GM23338 (cell line): ENCODE data around the gene EGFL6. TPM values are rescaled to one million over a fixed set of nuclear protein-coding genes. Genes with fewer than 3 reads are reported as not detected.

Experiments used
- ATAC-seq: fragments of 200-7000 bp; cut with Tn5 transposase; 3 replicates; pipeline ENCODE4 v1.9.1; 2020
- DNase-seq: peaks from one replicate; pipeline ENCODE4 v3.0.0-alpha.2; 2015; ENCODE audit warnings: low spot score
- H2AFZ ChIP-seq: fragments of 200-600 bp; sonication (generic); 2 replicates; pipeline ENCODE4 v1.8.0; 2016; ENCODE audit warnings: antibody characterized with exemption, mild to moderate bottlenecking, moderate library complexity
- H3F3A ChIP-seq: fragments of 200-600 bp; sonication (generic); replicated peaks from 2 replicates; pipeline ENCODE4 v1.8.0; 2017; ENCODE audit warnings: antibody characterized with exemption, mixed run types, low read depth
- H3K27ac ChIP-seq: fragments of 200-600 bp; sonication (generic); 2 replicates; pipeline ENCODE4 v1.6.1; 2016; ENCODE audit warnings: low read depth
- H3K27me3 ChIP-seq: fragments of 200-600 bp; sonication (generic); 2 replicates; pipeline ENCODE4 v1.8.0; 2016; ENCODE audit warnings: mild to moderate bottlenecking, mixed run types, moderate library complexity; ENCODE audit not compliant: insufficient read depth
- H3K36me3 ChIP-seq: fragments of 200-600 bp; sonication (generic); 2 replicates; pipeline ENCODE4 v1.8.0; 2016; ENCODE audit warnings: mild to moderate bottlenecking; ENCODE audit not compliant: insufficient read depth
- H3K4me1 ChIP-seq: fragments of 200-600 bp; sonication (generic); 2 replicates; pipeline ENCODE4 v1.8.0; 2016; ENCODE audit warnings: mild to moderate bottlenecking, moderate library complexity; ENCODE audit not compliant: insufficient read depth
- H3K4me2 ChIP-seq: fragments of 200-600 bp; sonication (generic); 2 replicates; pipeline ENCODE4 v1.7.1; 2017; ENCODE audit warnings: mixed run types
- H3K4me3 ChIP-seq: fragments of 200-600 bp; sonication (generic); 2 replicates; pipeline ENCODE4 v1.6.1; 2016; ENCODE audit warnings: mixed run types
- H3K79me2 ChIP-seq: fragments of 200-600 bp; sonication (generic); replicated peaks from 2 replicates; pipeline ENCODE4 v1.8.0; 2017; ENCODE audit warnings: mild to moderate bottlenecking; ENCODE audit not compliant: insufficient read depth
- H3K9me2 ChIP-seq: fragments of 200-600 bp; sonication (generic); 2 replicates; pipeline ENCODE4 v1.8.0; 2017; ENCODE audit not compliant: insufficient read depth
- H4K20me1 ChIP-seq: fragments of 200-600 bp; sonication (generic); replicated peaks from 2 replicates; pipeline ENCODE4 v1.8.0; 2017; ENCODE audit warnings: mild to moderate bottlenecking; ENCODE audit not compliant: insufficient read depth
- H3K27ac Mint-ChIP-seq: 2 replicates; pipeline ENCODE4 v1.8.0; 2020; ENCODE audit warnings: inconsistent platforms, mild to moderate bottlenecking, moderate library complexity, mixed read lengths
- H3K27me3 Mint-ChIP-seq: 3 replicates; pipeline ENCODE4 v1.8.0; 2022; ENCODE audit warnings: low read depth, mild to moderate bottlenecking, moderate library complexity, mixed read lengths, inconsistent platforms; ENCODE audit not compliant: insufficient read depth, poor library complexity
- H3K36me3 Mint-ChIP-seq: 3 replicates; pipeline ENCODE4 v1.8.0; 2021; ENCODE audit warnings: low read depth, mild to moderate bottlenecking, inconsistent platforms, moderate library complexity, mixed read lengths
- H3K4me1 Mint-ChIP-seq: 3 replicates; pipeline ENCODE4 v1.8.0; 2020; ENCODE audit warnings: mild to moderate bottlenecking, inconsistent platforms, mixed read lengths
- H3K4me3 Mint-ChIP-seq: 3 replicates; pipeline ENCODE4 v1.8.0; 2021; ENCODE audit warnings: moderate library complexity, mild to moderate bottlenecking, inconsistent platforms, mixed read lengths
- H3K9me3 Mint-ChIP-seq: 3 replicates; pipeline ENCODE4 v1.8.0; 2020; ENCODE audit warnings: moderate library complexity, mild to moderate bottlenecking, inconsistent platforms, mixed read lengths
- CREB1 ChIP-seq: fragments of 250-450 bp; sonication (Bioruptor Pico); IDR thresholded peaks from 2 replicates; pipeline ENCODE4 v1.5.0; 2020; ENCODE audit warnings: low read depth, mild to moderate bottlenecking, moderate library complexity
- EZH2 ChIP-seq: fragments of 200-600 bp; sonication (generic); IDR thresholded peaks from one replicate; pipeline ENCODE4 v1.8.0; 2017; ENCODE audit warnings: antibody characterized with exemption, mild to moderate bottlenecking, low read depth; ENCODE audit not compliant: unreplicated experiment
- EZH2phosphoT487 ChIP-seq: fragments of 200-600 bp; sonication (generic); IDR thresholded peaks from one replicate; pipeline ENCODE4 v1.8.1; 2018; ENCODE audit warnings: antibody characterized with exemption; ENCODE audit not compliant: unreplicated experiment
- JUNB ChIP-seq: IDR thresholded peaks from one replicate; pipeline ENCODE4 v1.6.1; 2016; ENCODE audit warnings: antibody characterized with exemption; ENCODE audit not compliant: unreplicated experiment
- NANOG ChIP-seq: IDR thresholded peaks from 2 replicates; pipeline ENCODE4 v1.6.1; 2016; ENCODE audit warnings: antibody characterized with exemption, borderline replicate concordance
- POLR2AphosphoS5 ChIP-seq: IDR thresholded peaks from 2 replicates; pipeline ENCODE4 v1.6.1; 2016; ENCODE audit warnings: antibody characterized with exemption, low read depth
- STAT1 ChIP-seq: IDR thresholded peaks from one replicate; pipeline ENCODE4 v1.6.1; 2016; ENCODE audit warnings: antibody characterized with exemption; ENCODE audit not compliant: unreplicated experiment
- ZNF114 ChIP-seq: fragments of 250-450 bp; sonication (Bioruptor Pico); IDR thresholded peaks from 2 replicates; pipeline ENCODE4 v1.5.0; 2020; ENCODE audit warnings: mild to moderate bottlenecking, moderate library complexity
- ZNF331 ChIP-seq: fragments of 250-450 bp; sonication (Bioruptor Pico); IDR thresholded peaks from 2 replicates; pipeline ENCODE4 v1.5.0; 2020; ENCODE audit warnings: low read depth, mild to moderate bottlenecking, moderate library complexity
- ZNF462 ChIP-seq: fragments of 250-450 bp; sonication (Bioruptor Pico); IDR thresholded peaks from 2 replicates; pipeline ENCODE4 v1.5.0; 2020; ENCODE audit warnings: mild to moderate bottlenecking, moderate library complexity
- polyA plus RNA-seq: library from polyadenylated mRNA; unstranded; fragments of >200 nt; fragmentation: Nextera tagmentation; extraction: Ambion mirVana; gene quantifications from 2 replicates; pipeline ENCODE4 v1.2.1, GENCODE V29; 2016
- total RNA-seq: library from RNA; depleted of rRNA; stranded (reverse); fragments of >200 nt; shearing (Covaris generic); gene quantifications from 2 replicates; pipeline ENCODE4 v1.2.3, GENCODE V29; 2014
- TF ChIP-seq, protein P1 (sequence below), 2 experiments: fragments of 200-600 bp in 1 of 2; sonication (generic) in 1 of 2; conservative IDR thresholded peaks; 2 replicates each; pipeline versions ENCODE4 v1.5.1 to v1.6.1; 2016 to 2017; ENCODE audit warnings: antibody characterized with exemption in 2 of 2, low read depth in 2 of 2, mild to moderate bottlenecking in 2 of 2, moderate library complexity in 1 of 2
- TF ChIP-seq, protein P2 (sequence below): IDR thresholded peaks from 2 replicates; pipeline ENCODE4 v1.6.1; 2016; ENCODE audit warnings: antibody characterized with exemption

Gene EGFL6
- total and polyA plus RNA-seq, 2 experiments from 2014 or later = 1.2 to 2.6 TPM

DNA sequence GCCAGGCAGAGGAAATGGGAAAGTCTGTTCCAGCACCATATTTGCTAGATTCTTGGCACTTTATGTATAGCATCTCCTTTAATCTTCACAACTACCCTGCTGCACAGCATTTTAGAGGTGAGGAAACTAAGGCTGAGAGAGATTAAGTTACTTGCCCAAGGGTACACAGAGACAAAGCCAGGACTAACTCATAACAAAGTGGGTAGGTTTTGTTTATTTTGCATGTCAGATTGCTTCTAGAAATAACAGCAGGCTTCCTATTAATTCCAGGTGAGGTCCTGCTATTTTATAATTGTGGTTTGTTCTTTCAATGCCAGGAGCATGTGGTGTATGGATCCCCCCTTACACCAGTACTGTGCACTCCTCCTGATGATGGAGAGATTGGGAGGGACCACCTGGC lies 98.5 kb downstream of the EGFL6 start (continued):
- TF ChIP-seq, protein P1, sequence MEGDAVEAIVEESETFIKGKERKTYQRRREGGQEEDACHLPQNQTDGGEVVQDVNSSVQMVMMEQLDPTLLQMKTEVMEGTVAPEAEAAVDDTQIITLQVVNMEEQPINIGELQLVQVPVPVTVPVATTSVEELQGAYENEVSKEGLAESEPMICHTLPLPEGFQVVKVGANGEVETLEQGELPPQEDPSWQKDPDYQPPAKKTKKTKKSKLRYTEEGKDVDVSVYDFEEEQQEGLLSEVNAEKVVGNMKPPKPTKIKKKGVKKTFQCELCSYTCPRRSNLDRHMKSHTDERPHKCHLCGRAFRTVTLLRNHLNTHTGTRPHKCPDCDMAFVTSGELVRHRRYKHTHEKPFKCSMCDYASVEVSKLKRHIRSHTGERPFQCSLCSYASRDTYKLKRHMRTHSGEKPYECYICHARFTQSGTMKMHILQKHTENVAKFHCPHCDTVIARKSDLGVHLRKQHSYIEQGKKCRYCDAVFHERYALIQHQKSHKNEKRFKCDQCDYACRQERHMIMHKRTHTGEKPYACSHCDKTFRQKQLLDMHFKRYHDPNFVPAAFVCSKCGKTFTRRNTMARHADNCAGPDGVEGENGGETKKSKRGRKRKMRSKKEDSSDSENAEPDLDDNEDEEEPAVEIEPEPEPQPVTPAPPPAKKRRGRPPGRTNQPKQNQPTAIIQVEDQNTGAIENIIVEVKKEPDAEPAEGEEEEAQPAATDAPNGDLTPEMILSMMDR (conservative IDR thresholded peaks at IDR 0.05; ENCODE audit: low read depth in 2 of 2) = no peak
- TF ChIP-seq EZH2 = no peak

DNA sequence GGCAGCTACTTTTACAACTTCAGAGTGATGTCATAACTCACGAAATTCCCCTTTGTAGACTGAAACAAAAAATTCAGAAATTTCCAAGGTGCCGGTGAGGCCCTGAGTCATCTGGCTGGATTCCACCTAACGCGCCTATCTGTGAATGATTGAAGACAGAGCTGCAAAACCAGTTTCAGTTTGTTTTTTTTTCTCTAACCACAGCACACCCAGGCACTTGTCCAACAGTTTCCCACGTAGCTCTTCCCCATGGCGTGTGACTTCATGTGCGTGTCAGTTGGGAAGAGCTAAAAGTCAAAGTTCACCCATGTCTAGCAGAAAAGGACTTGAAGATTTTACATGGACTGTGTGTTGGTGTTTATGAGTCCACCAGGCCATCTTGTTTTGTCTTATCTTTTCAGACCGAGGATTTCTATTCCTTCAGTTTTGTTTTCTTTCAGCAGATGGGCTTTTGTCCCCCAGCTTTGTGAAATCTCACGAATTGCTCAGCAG lies 99.9 kb downstream of the EGFL6 start:
- no peaks in the 10 kb centered on the region for H3F3A ChIP-seq
- H3K4me2 ChIP-seq = no peak overlapping the region
- no peak for DNase-seq
- Mint-ChIP-seq H3K9me3 (no peaks in the 10 kb centered on the region), H3K4me3 (no peak overlapping the region), H3K27ac (no peak overlapping the region), H3K4me1 (no peaks in the 10 kb centered on the region), H3K36me3 (no peaks in the 10 kb centered on the region), H3K27me3 (no peaks in the 10 kb centered on the region)
- H2AFZ ChIP-seq = no peak overlapping the region
- no peak overlapping the region for H3K27ac ChIP-seq
- no peaks in the 10 kb centered on the region for H3K9me2 ChIP-seq
- H3K36me3 ChIP-seq = no peaks in the 10 kb centered on the region
- H4K20me1 ChIP-seq = no peaks in the 10 kb centered on the region
- no peak for ATAC-seq
- no peak overlapping the region for H3K4me3 ChIP-seq
- no peaks in the 10 kb centered on the region for H3K4me1 ChIP-seq
- no peaks in the 10 kb centered on the region for H3K79me2 ChIP-seq
- no peaks in the 10 kb centered on the region for H3K27me3 ChIP-seq
- TF ChIP-seq EZH2 (no peak), STAT1 (no peak), ZNF114 (no peak), EZH2phosphoT487 (no peak), ZNF462 (CRISPR knock-in tag) (no peak), CREB1 (CRISPR knock-in tag) (no peak), POLR2AphosphoS5 (no peak), ZNF331 (CRISPR knock-in tag) (no peak), NANOG (no peak), JUNB (no peak)
- TF ChIP-seq, protein P1 (conservative IDR thresholded peaks at IDR 0.05; ENCODE audit: low read depth in 2 of 2) = no peak
- TF ChIP-seq, protein P2, sequence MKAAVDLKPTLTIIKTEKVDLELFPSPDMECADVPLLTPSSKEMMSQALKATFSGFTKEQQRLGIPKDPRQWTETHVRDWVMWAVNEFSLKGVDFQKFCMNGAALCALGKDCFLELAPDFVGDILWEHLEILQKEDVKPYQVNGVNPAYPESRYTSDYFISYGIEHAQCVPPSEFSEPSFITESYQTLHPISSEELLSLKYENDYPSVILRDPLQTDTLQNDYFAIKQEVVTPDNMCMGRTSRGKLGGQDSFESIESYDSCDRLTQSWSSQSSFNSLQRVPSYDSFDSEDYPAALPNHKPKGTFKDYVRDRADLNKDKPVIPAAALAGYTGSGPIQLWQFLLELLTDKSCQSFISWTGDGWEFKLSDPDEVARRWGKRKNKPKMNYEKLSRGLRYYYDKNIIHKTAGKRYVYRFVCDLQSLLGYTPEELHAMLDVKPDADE = no peak
